GM13977 (cell line): Measurements from ENCODE around the gene ACSF3.

Experiments used
- DNase-seq: peaks from one replicate; pipeline ENCODE4 v3.0.0; 2012; ENCODE audit warnings: low spot score
- CTCF ChIP-seq: IDR thresholded peaks from 2 replicates; pipeline ENCODE4 v1.5.1; 2012; ENCODE audit warnings: mild to moderate bottlenecking, control low read depth; ENCODE audit not compliant: insufficient read depth; ENCODE audit errors: extremely low read depth, missing control alignments
- in situ Hi-C: fragments of 300-500 bp; cut with MboI; formaldehyde crosslinking; loops from one replicate; pipeline ENCODE4 v1.12.0; 2022; ENCODE audit warnings: low sequenced_read_pairs, low pct_unique_long_range_greater_than_20kb, mixed read lengths, inconsistent platforms; ENCODE audit not compliant: unreplicated experiment

Gene ACSF3

DNA sequence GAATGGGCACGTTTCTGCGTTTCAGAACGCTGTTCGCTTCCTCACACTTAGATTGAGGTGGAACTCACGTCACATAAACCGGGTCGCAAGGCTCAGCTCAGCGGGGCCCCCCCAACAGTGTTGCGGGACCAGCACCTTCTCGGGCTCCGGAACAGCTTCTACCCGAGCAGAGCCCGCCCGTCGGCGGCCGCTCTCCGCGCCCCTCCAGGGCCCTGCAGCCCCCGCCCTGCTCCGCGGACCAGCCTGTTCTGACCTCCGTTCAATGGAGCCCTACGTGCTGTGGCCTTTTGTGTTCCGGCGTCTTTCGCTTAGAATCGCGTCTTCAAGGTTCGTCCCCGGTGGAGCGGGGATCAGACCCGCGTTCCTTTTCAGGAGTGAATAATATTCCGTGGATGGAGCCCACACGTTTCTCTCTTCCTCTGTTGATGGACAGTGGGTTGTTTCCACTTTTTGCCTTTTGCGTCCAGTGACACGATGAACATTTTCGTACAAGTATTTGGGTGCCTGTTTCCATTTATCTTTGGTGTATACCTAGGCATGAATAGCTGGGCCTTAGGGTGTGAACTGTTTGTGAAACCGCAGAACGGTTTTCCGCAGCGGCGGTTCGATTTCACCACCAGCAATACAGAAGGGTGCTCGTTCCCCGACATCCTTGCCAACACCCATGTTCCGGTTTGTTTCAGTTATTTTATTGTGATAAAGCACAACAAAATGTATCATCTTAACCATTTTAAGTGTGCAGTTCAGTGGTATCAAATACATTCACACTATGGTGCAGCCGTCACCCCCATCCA is 109.0 kb downstream of the ACSF3 start:
- no peak for DNase-seq
- in situ Hi-C loops: no loop called here
- TF ChIP-seq CTCF: no peak
